Muscle layer of colon (tissue), 2 donors: ENCODE measurements around the gene PAX6.

Source experiments
- H3K27ac ChIP-seq: one replicate; pipeline ENCODE4 v1.7.0; 2013; ENCODE audit warnings: low read depth, mild to moderate bottlenecking, low read length, moderate library complexity
- H3K27me3 ChIP-seq, 2 donors: one replicate each; pipeline ENCODE4 v1.7.0; 2013; ENCODE audit warnings: low read length in 2 of 2, mild to moderate bottlenecking in 2 of 2; ENCODE audit not compliant: insufficient read depth in 2 of 2, control insufficient read depth in 1 of 2
- H3K36me3 ChIP-seq: one replicate; pipeline ENCODE4 v1.7.0; 2013; ENCODE audit warnings: mild to moderate bottlenecking, low read length; ENCODE audit not compliant: insufficient read depth
- H3K4me1 ChIP-seq: one replicate; pipeline ENCODE4 v1.7.0; 2013; ENCODE audit warnings: mild to moderate bottlenecking, low read length; ENCODE audit not compliant: insufficient read depth
- H3K4me3 ChIP-seq, 2 donors: one replicate each; pipeline ENCODE4 v1.7.0; 2013; ENCODE audit warnings: low read length in 2 of 2, low read depth in 1 of 2, mild to moderate bottlenecking in 1 of 2, moderate library complexity in 1 of 2
- H3K9ac ChIP-seq: one replicate; pipeline ENCODE4 v1.7.0; 2013; ENCODE audit warnings: low read length
- H3K9me3 ChIP-seq: one replicate; pipeline ENCODE4 v1.7.0; 2013; ENCODE audit warnings: mild to moderate bottlenecking, low read length
- donor health status: abdominal sarcoma.
- donor health status: Adenocarcinoma of cecum.

The PAX6 gene

GRCh38 chr11:31805629-31806185 is 5.4 kb downstream of the PAX6 start:
- Histone ChIP-seq H3K9ac (no peak overlapping the region), H3K27me3 (peaks cover 94 to 100% of the 10 kb centered on the region in 2 donors), H3K4me1 (peaks cover 29% of the 10 kb centered on the region), H3K4me3 (no peak overlapping the region), H3K36me3 (no peaks in the 10 kb centered on the region), H3K9me3 (peaks cover 3% of the 10 kb centered on the region), H3K27ac (no peak overlapping the region)

GRCh38 chr11:31805037-31805628 is 6.0 kb downstream of the PAX6 start:
- H3K27ac ChIP-seq: no peak overlapping the region
- H3K9ac ChIP-seq: no peak overlapping the region
- peaks cover 97 to 100% of the 10 kb centered on the region in 2 donors for H3K27me3 ChIP-seq
- H3K4me3 ChIP-seq: no peak overlapping the region
- H3K9me3 ChIP-seq: peaks cover 3% of the 10 kb centered on the region
- H3K4me1 ChIP-seq: peaks cover 24% of the 10 kb centered on the region
- H3K36me3 ChIP-seq: no peaks in the 10 kb centered on the region

GRCh38 chr11:31804312-31805036 is 6.6 kb downstream of the PAX6 start:
- Histone ChIP-seq H3K36me3 (no peaks in the 10 kb centered on the region), H3K9ac (no peak overlapping the region), H3K9me3 (peaks cover 3% of the 10 kb centered on the region), H3K4me3 (no peak overlapping the region), H3K4me1 (peaks cover 19% of the 10 kb centered on the region), H3K27me3 (peaks cover 98 to 100% of the 10 kb centered on the region in 2 donors), H3K27ac (no peak overlapping the region)

GRCh38 chr11:31803813-31804311 is 7.3 kb downstream of the PAX6 start:
- H3K4me3 ChIP-seq: no peak overlapping the region
- H3K36me3 ChIP-seq: no peaks in the 10 kb centered on the region
- H3K27ac ChIP-seq: no peak overlapping the region
- H3K27me3 ChIP-seq: peaks cover 98 to 100% of the 10 kb centered on the region in 2 donors
- no peak overlapping the region for H3K9ac ChIP-seq
- peaks cover 25% of the 10 kb centered on the region for H3K4me1 ChIP-seq
- H3K9me3 ChIP-seq: peaks cover 3% of the 10 kb centered on the region

GRCh38 chr11:31802990-31803812 is 7.9 kb downstream of the PAX6 start:
- no peak overlapping the region for H3K27ac ChIP-seq
- H3K27me3 ChIP-seq: peaks cover 98 to 100% of the 10 kb centered on the region in 2 donors
- no peaks in the 10 kb centered on the region for H3K36me3 ChIP-seq
- no peak overlapping the region for H3K4me3 ChIP-seq
- H3K9me3 ChIP-seq: peaks cover under 1% of the 10 kb centered on the region
- H3K9ac ChIP-seq: no peak overlapping the region
- peaks cover 32% of the 10 kb centered on the region for H3K4me1 ChIP-seq

- H3K4me3 ChIP-seq: no peak overlapping the region
- H3K4me1 ChIP-seq: peaks cover 35% of the 10 kb centered on the region
- no peaks in the 10 kb centered on the region for H3K9me3 ChIP-seq
- H3K27me3 ChIP-seq: peaks cover 98 to 100% of the 10 kb centered on the region in 2 donors
- no peaks in the 10 kb centered on the region for H3K36me3 ChIP-seq
- H3K9ac ChIP-seq: no peak overlapping the region
- no peak overlapping the region for H3K27ac ChIP-seq
These were observed 8.5 kb downstream of the PAX6 start for GRCh38 chr11:31802609-31802989.

- H3K36me3 ChIP-seq: no peaks in the 10 kb centered on the region
- H3K9ac ChIP-seq: no peak overlapping the region
- no peak overlapping the region for H3K4me3 ChIP-seq
- H3K27me3 ChIP-seq: peaks cover 98 to 100% of the 10 kb centered on the region in 2 donors
- no peaks in the 10 kb centered on the region for H3K9me3 ChIP-seq
- no peak overlapping the region for H3K27ac ChIP-seq
- H3K4me1 ChIP-seq: peaks cover 38% of the 10 kb centered on the region
These were observed 9.0 kb downstream of the PAX6 start for GRCh38 chr11:31802000-31802551.

- Histone ChIP-seq H3K4me1 (peaks cover 38% of the 10 kb centered on the region), H3K9me3 (no peaks in the 10 kb centered on the region), H3K27me3 (peaks cover 94 to 100% of the 10 kb centered on the region in 2 donors)
These were observed 9.8 kb downstream of the PAX6 start for GRCh38 chr11:31801298-31801702.

GRCh38 chr11:31800398-31801265 is 10.5 kb downstream of the PAX6 start:
- peaks cover 36% of the 10 kb centered on the region for H3K4me1 ChIP-seq
- H3K27ac ChIP-seq: no peak overlapping the region
- peaks cover 88 to 100% of the 10 kb centered on the region in 2 donors for H3K27me3 ChIP-seq
- H3K4me3 ChIP-seq: no peak overlapping the region
- H3K9ac ChIP-seq: no peak overlapping the region
- H3K9me3 ChIP-seq: no peaks in the 10 kb centered on the region
- H3K36me3 ChIP-seq: no peaks in the 10 kb centered on the region

More at GRCh38 chr11:31801298-31801702, 9.8 kb downstream of the PAX6 start:
- H3K9ac ChIP-seq: no peak overlapping the region
- no peaks in the 10 kb centered on the region for H3K36me3 ChIP-seq
- H3K4me3 ChIP-seq: no peak overlapping the region
- no peak overlapping the region for H3K27ac ChIP-seq
